Measurements from ENCODE around the gene MINDY3. TPM values are rescaled to one million over a fixed set of nuclear protein-coding genes. Genes with fewer than 3 reads are reported as not detected.

Gene MINDY3
- total RNA-seq, 1 donor from 2014 or later, result 39.2 TPM

- no peak for TF ChIP-seq CTCF (IDR thresholded peaks at IDR 0.05)
- DNase-seq, result no peak
- Histone ChIP-seq H3K4me1 (peaks cover 8% of the 10 kb centered on the region), H3K9me3 (no peaks in the 10 kb centered on the region), H3K4me3 (no peak overlapping the region), H3K27me3 (peaks cover 30% of the 10 kb centered on the region), H3K27ac (no peak overlapping the region), H3K36me3 (no peaks in the 10 kb centered on the region)
- intact Hi-C loops (cut with DNase I), result no loop called here
- no peak for ATAC-seq
Observed at GRCh38 chr10:15863323-15863722, 3.0 kb upstream of the MINDY3 start.

DNA sequence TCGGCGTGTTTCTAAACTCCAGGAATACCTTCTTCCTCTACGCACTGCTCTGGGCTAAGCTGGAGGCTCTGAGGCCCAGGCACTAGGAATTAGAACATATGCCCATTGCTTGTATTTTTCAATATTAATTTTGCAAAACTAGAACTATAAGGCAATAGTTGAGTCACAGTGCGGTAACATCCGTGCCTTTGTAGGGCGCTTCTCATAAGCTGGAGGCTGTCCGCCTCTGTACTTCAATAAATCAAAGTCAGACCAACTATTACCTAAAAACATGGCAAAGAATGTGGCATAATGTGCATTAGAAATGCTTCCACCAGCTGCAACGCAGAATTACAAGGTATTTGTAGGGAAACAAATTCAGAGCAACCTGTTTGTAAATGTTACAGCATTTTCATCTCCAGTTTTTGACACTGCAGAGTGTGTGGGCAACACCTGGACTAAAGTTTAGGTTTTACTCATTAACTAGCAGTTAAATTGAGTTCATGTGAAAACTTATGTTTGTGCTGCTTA is 440 bp upstream of the MINDY3 start:
- no peak for TF ChIP-seq CTCF (IDR thresholded peaks at IDR 0.05)
- Histone ChIP-seq H3K4me1 (peaks cover 26% of the 10 kb centered on the region), H3K36me3 (no peaks in the 10 kb centered on the region), H3K27me3 (peaks cover 22% of the 10 kb centered on the region), H3K27ac (peak overlapping the region; percentile 75), H3K4me3 (peak overlapping the region; percentile 95), H3K9me3 (no peaks in the 10 kb centered on the region)
- ATAC-seq, result no peak
- no peak for DNase-seq
- intact Hi-C loops (cut with DNase I), result no loop called here

GRCh38 chr10:15859509-15859905 is 800 bp downstream of the MINDY3 start:
- H3K4me3 ChIP-seq, result peak overlapping the region; percentile 95

DNA sequence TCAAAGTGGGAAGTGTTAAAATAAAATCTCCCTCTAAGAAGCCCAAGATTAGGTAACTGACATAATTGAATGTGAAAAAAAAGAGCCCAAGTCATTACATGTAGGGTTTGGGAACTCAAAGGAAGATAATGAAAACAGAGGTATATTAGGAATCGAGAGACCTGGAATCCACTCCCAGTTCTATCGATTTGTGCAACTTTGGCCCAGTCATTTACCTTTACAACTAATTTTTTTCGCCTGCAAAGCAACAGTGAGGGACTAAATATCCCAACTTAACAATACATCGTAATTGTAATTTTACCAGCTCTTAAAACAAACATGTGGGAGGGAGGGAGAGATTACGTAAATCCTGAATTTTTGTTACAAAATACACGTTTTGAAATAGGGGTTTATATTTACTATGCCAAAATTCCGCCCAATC is 1.4 kb downstream of the MINDY3 start:
- no peak for DNase-seq
- ATAC-seq, result no peak
- peak overlapping the region; percentile 95 for H3K4me3 ChIP-seq
- H3K27ac ChIP-seq, result no peak overlapping the region
- no peak for TF ChIP-seq CTCF (IDR thresholded peaks at IDR 0.05)
- no peaks in the 10 kb centered on the region for H3K9me3 ChIP-seq
- peaks cover 7% of the 10 kb centered on the region for H3K27me3 ChIP-seq
- peaks cover 26% of the 10 kb centered on the region for H3K4me1 ChIP-seq
- H3K36me3 ChIP-seq, result no peaks in the 10 kb centered on the region
- intact Hi-C loops (cut with DNase I), result no loop called here

More at GRCh38 chr10:15859509-15859905, 800 bp downstream of the MINDY3 start:
- Histone ChIP-seq H3K4me1 (peaks cover 26% of the 10 kb centered on the region), H3K9me3 (no peaks in the 10 kb centered on the region), H3K27me3 (peaks cover 13% of the 10 kb centered on the region), H3K27ac (peak overlapping the region; percentile 75), H3K36me3 (no peaks in the 10 kb centered on the region)
- ATAC-seq (no peak), DNase-seq (no peak)
- no peak for TF ChIP-seq CTCF (IDR thresholded peaks at IDR 0.05)
- intact Hi-C loops (cut with DNase I), result no loop called here

GRCh38 chr10:15857107-15857575 is 3.2 kb downstream of the MINDY3 start:
- Histone ChIP-seq H3K27me3 (peaks cover 3% of the 10 kb centered on the region), H3K36me3 (no peaks in the 10 kb centered on the region), H3K4me3 (no peak overlapping the region), H3K4me1 (peaks cover 33% of the 10 kb centered on the region), H3K9me3 (no peaks in the 10 kb centered on the region), H3K27ac (no peak overlapping the region)
- ATAC-seq (peak; percentile 22), DNase-seq (no peak)
- intact Hi-C loops (cut with DNase I), result no loop called here
- no peak for TF ChIP-seq CTCF (IDR thresholded peaks at IDR 0.05)
